OCI-LY1 (cell line): Measurements from ENCODE around the gene PAX9.

ENCODE experiments used
- H2AFZ ChIP-seq: fragments of 200-600 bp; sonication (generic), shearing (Covaris generic); 2 replicates; pipeline ENCODE4 v1.6.0; 2014; ENCODE audit warnings: antibody characterized with exemption, mild to moderate bottlenecking, low read length
- H3F3A ChIP-seq: fragments of 200-600 bp; sonication (generic), shearing (Covaris generic); 2 replicates; pipeline ENCODE4 v1.6.0; 2014; ENCODE audit warnings: mild to moderate bottlenecking, antibody characterized with exemption, low read length, moderate library complexity; ENCODE audit not compliant: insufficient read depth
- H3K27ac ChIP-seq: fragments of 200-600 bp; sonication (generic); 2 replicates; pipeline ENCODE4 v1.5.1; 2014; ENCODE audit warnings: low read length, mixed run types, mild to moderate bottlenecking, low read depth; ENCODE audit not compliant: poor library complexity, severe bottlenecking
- H3K27me3 ChIP-seq: fragments of 200-600 bp; sonication (generic); 2 replicates; pipeline ENCODE4 v1.6.0; 2014; ENCODE audit warnings: antibody characterized with exemption, mild to moderate bottlenecking, low read length, moderate library complexity; ENCODE audit not compliant: insufficient read depth
- H3K36me3 ChIP-seq: fragments of 200-600 bp; sonication (generic); 2 replicates; pipeline ENCODE4 v1.6.1; 2014; ENCODE audit warnings: mild to moderate bottlenecking, antibody characterized with exemption, low read length, moderate library complexity, mixed read lengths; ENCODE audit not compliant: insufficient read depth
- H3K4me1 ChIP-seq: fragments of 200-600 bp; sonication (generic); 2 replicates; pipeline ENCODE4 v1.5.1; 2014; ENCODE audit warnings: mild to moderate bottlenecking, low read length, moderate library complexity; ENCODE audit not compliant: insufficient read depth, severe bottlenecking
- H3K4me2 ChIP-seq: fragments of 200-600 bp; sonication (generic), shearing (Covaris generic); 2 replicates; pipeline ENCODE4 v1.6.1; 2014; ENCODE audit warnings: low read length
- H3K4me3 ChIP-seq: fragments of 200-600 bp; sonication (generic); 2 replicates; pipeline ENCODE4 v1.5.1; 2014; ENCODE audit warnings: low read length, low read depth, mild to moderate bottlenecking, mixed read lengths; ENCODE audit not compliant: poor library complexity, severe bottlenecking
- H3K79me2 ChIP-seq: fragments of 200-600 bp; shearing (Covaris generic); 2 replicates; pipeline ENCODE4 v1.6.1; 2016; ENCODE audit warnings: mixed run types, low read length, mixed read lengths; ENCODE audit not compliant: insufficient read depth
- H3K9ac ChIP-seq: fragments of 200-600 bp; sonication (generic), shearing (Covaris generic); 2 replicates; pipeline ENCODE4 v1.6.1; 2014; ENCODE audit warnings: mild to moderate bottlenecking, low read length, mixed read lengths
- H3K9me2 ChIP-seq: fragments of 200-600 bp; sonication (generic), shearing (Covaris generic); 2 replicates; pipeline ENCODE4 v1.6.1; 2014; ENCODE audit warnings: low read depth, mild to moderate bottlenecking, low read length, mixed read lengths
- H3K9me3 ChIP-seq: fragments of 200-600 bp; shearing (Covaris generic); 2 replicates; pipeline ENCODE4 v1.6.1; 2014; ENCODE audit warnings: low read length, mixed read lengths
- H4K20me1 ChIP-seq: fragments of 200-600 bp; sonication (generic), shearing (Covaris generic); 2 replicates; pipeline ENCODE4 v1.6.0; 2016; ENCODE audit warnings: mild to moderate bottlenecking, low read length; ENCODE audit not compliant: insufficient read depth
- CTCF ChIP-seq: fragments of 200-600 bp; sonication (generic), shearing (Covaris generic); IDR thresholded peaks from 2 replicates; pipeline ENCODE4 v1.5.1; 2017; ENCODE audit warnings: mild to moderate bottlenecking, antibody characterized with exemption, low read length, moderate library complexity, mixed read lengths
- EZH2 ChIP-seq: fragments of 200-600 bp; sonication (generic), shearing (Covaris generic); IDR thresholded peaks from 2 replicates; pipeline ENCODE4 v1.8.0; 2017; ENCODE audit warnings: borderline replicate concordance, mixed run types, mild to moderate bottlenecking, antibody characterized with exemption, low read length, moderate library complexity, mixed read lengths

Gene PAX9

GRCh38 chr14:36671149-36671548 lies 9.5 kb downstream of the PAX9 start:
- TF ChIP-seq EZH2, result no peak
- no peaks in the 10 kb centered on the region for H3K27me3 ChIP-seq
- H3F3A ChIP-seq, result no peaks in the 10 kb centered on the region
- H3K79me2 ChIP-seq, result no peaks in the 10 kb centered on the region
- H3K4me3 ChIP-seq, result no peak overlapping the region
- H2AFZ ChIP-seq, result no peak overlapping the region
- H3K9ac ChIP-seq, result no peak overlapping the region
- H3K4me1 ChIP-seq, result no peaks in the 10 kb centered on the region
- H3K9me2 ChIP-seq, result no peaks in the 10 kb centered on the region
- H4K20me1 ChIP-seq, result no peaks in the 10 kb centered on the region
- H3K4me2 ChIP-seq, result no peak overlapping the region
- no peaks in the 10 kb centered on the region for H3K36me3 ChIP-seq
- H3K9me3 ChIP-seq, result no peaks in the 10 kb centered on the region
- no peak overlapping the region for H3K27ac ChIP-seq

DNA sequence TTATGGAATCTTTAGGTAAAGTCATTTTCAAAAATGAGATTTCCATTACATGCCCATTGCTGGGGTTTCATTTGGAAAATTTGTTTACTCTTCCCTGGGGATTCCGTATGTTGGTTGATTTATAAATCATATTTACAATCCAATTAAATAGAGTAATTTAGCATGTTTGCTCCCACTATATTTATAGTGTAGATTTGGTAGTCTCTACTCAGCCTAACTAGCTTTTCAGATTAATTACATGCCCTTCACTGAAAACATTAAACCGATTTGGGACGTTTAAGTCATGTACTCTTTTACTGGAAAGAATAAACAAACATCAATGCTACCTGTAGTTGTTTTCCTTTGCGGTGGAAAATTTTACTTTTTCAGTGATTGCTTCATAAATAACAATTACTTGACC lies 10.4 kb downstream of the PAX9 start:
- TF ChIP-seq CTCF, result no peak
- no peak for TF ChIP-seq EZH2
- no peaks in the 10 kb centered on the region for H3K4me1 ChIP-seq
- H3F3A ChIP-seq, result no peaks in the 10 kb centered on the region
- H3K4me3 ChIP-seq, result no peak overlapping the region
- no peak overlapping the region for H3K27ac ChIP-seq
- no peaks in the 10 kb centered on the region for H3K79me2 ChIP-seq
- no peaks in the 10 kb centered on the region for H3K9me3 ChIP-seq
- no peaks in the 10 kb centered on the region for H4K20me1 ChIP-seq
- no peaks in the 10 kb centered on the region for H3K36me3 ChIP-seq
- H3K9ac ChIP-seq, result no peak overlapping the region
- no peaks in the 10 kb centered on the region for H3K9me2 ChIP-seq
- H3K27me3 ChIP-seq, result no peaks in the 10 kb centered on the region
- H2AFZ ChIP-seq, result no peak overlapping the region
- no peak overlapping the region for H3K4me2 ChIP-seq

DNA sequence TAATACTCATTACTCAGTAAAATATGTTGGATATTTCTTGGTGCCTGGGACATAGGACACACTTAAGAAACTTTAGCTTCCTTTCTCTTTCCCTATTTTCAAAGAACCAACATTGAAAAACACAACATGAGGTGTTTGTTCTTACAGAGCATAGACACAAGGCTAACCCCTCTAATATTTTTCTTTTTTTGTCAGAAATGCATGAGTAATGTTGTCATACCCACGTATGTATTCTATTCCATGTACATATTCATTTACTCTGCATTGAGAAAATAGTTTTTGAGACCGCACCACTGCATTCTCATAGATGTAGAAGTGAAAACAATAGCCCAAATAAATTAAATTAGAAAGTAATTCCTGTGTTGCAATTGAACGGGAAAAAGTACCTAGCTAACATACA lies 13.0 kb downstream of the PAX9 start:
- no peaks in the 10 kb centered on the region for H3K9me2 ChIP-seq
- no peak overlapping the region for H3K4me3 ChIP-seq
- no peaks in the 10 kb centered on the region for H4K20me1 ChIP-seq
- no peaks in the 10 kb centered on the region for H3K9me3 ChIP-seq
- H3K27me3 ChIP-seq, result no peaks in the 10 kb centered on the region
- no peaks in the 10 kb centered on the region for H3F3A ChIP-seq
- no peaks in the 10 kb centered on the region for H3K79me2 ChIP-seq
- no peaks in the 10 kb centered on the region for H3K36me3 ChIP-seq
- H3K27ac ChIP-seq, result no peak overlapping the region
- H3K4me2 ChIP-seq, result no peak overlapping the region
- H3K4me1 ChIP-seq, result no peaks in the 10 kb centered on the region
- H2AFZ ChIP-seq, result no peak overlapping the region
- TF ChIP-seq EZH2 (no peak), CTCF (no peak)
- no peak overlapping the region for H3K9ac ChIP-seq

GRCh38 chr14:36675581-36675980 lies 13.9 kb downstream of the PAX9 start:
- Histone ChIP-seq H3K9me2 (no peaks in the 10 kb centered on the region), H3F3A (no peaks in the 10 kb centered on the region), H3K9me3 (no peaks in the 10 kb centered on the region), H2AFZ (no peak overlapping the region), H3K27ac (no peak overlapping the region), H3K4me2 (no peak overlapping the region), H3K36me3 (no peaks in the 10 kb centered on the region), H4K20me1 (no peaks in the 10 kb centered on the region), H3K9ac (no peak overlapping the region), H3K27me3 (no peaks in the 10 kb centered on the region), H3K79me2 (no peaks in the 10 kb centered on the region), H3K4me3 (no peak overlapping the region), H3K4me1 (no peaks in the 10 kb centered on the region)
- TF ChIP-seq EZH2, result no peak
- TF ChIP-seq CTCF, result no peak
